HepG2 (cell line): ENCODE results near the gene CCL22. TPM values are rescaled to one million over a fixed set of nuclear protein-coding genes. Genes with fewer than 3 reads are reported as not detected.
"Not testable (repeated sequence)": the region's sequence is repeated elsewhere in the genome, so short reads cannot be mapped to it uniquely, and the experiment has no call there.

ENCODE experiments used
- ATAC-seq: fragments of 200-7000 bp; cut with Tn5 transposase; 3 replicates; pipeline ENCODE4 v1.9.1; 2020; ENCODE audit warnings: mild to moderate bottlenecking, moderate library complexity
- BruUV-seq: library from RNA; stranded (reverse); fragments of 400-500 nt; replicated peaks from 2 replicates; lab custom pipeline; 2021; lab: Mats Ljungman, UMichigan
- CTCF ChIA-PET: fragments of 300-600 bp; formaldehyde crosslinking; extraction: SDS; loops from one replicate; lab custom pipeline; 2021; ENCODE audit warnings: low total read pairs, inconsistent platforms, low intra/inter-chr PET ratio; lab: Yijun Ruan, JAX
- POLR2A ChIA-PET: fragments of 350-600 bp; sonication (Branson Sonifier 250); formaldehyde crosslinking; loops from one replicate; lab custom pipeline; 2020; ENCODE audit warnings: antibody characterized with exemption, inconsistent platforms; lab: Yijun Ruan, JAX
- DNase-seq: peaks from one replicate; pipeline ENCODE4 v3.0.0-alpha.2; 2015; ENCODE audit warnings: low spot score
- FAIRE-seq: peaks from 3 replicates; lab custom pipeline; 2011; peaks lifted over from hg19 to GRCh38; lab: Jason Lieb, UNC
- H2AFZ ChIP-seq: one replicate; pipeline ENCODE4 v1.6.1; 2011; ENCODE audit warnings: low read length, inconsistent platforms
- H3K27ac ChIP-seq: fragments of 300-600 bp; 3 replicates; pipeline ENCODE4 v1.8.0; 2011; ENCODE audit warnings: mixed run types, mild to moderate bottlenecking, mixed read lengths, low read length, inconsistent platforms; ENCODE audit not compliant: insufficient read depth; ENCODE audit errors: extremely low read length
- H3K27me3 ChIP-seq, 2 experiments: fragments of 200-600 bp in 1 of 2; 2 replicates in 1 of 2; 3 replicates in 1 of 2; pipeline versions ENCODE4 v1.6.0 to v1.8.0; 2011; ENCODE audit warnings: low read length in 2 of 2, mild to moderate bottlenecking in 2 of 2, moderate library complexity in 2 of 2, inconsistent platforms in 1 of 2; ENCODE audit not compliant: insufficient read depth in 2 of 2, control insufficient read depth in 1 of 2
- H3K36me3 ChIP-seq, 2 experiments: fragments of 200-600 bp in 1 of 2; replicated peaks in 1 of 2; 2 replicates in 1 of 2; 3 replicates in 1 of 2; pipeline versions ENCODE4 v1.5.1 to v1.8.0; 2011; ENCODE audit warnings: low read length in 2 of 2, inconsistent platforms in 1 of 2; ENCODE audit not compliant: insufficient read depth in 2 of 2, control insufficient read depth in 1 of 2
- H3K4me1 ChIP-seq: 2 replicates; pipeline ENCODE4 v1.5.1; 2012; ENCODE audit warnings: low read length, inconsistent platforms; ENCODE audit not compliant: insufficient read depth
- H3K4me2 ChIP-seq: 2 replicates; pipeline ENCODE4 v1.6.0; 2011; ENCODE audit warnings: low read depth, low read length, inconsistent platforms
- H3K4me3 ChIP-seq, 3 experiments: fragments of 200-600 bp in 1 of 3; sonication (generic), shearing (Covaris generic) in 1 of 3; replicated peaks in 1 of 3; 2 replicates each; pipeline ENCODE4 v1.5.1; 2011 to 2016; ENCODE audit warnings: low read length in 3 of 3, inconsistent platforms in 2 of 3, low read depth in 2 of 3, mild to moderate bottlenecking in 2 of 3, control low read depth in 1 of 3, mixed read lengths in 1 of 3; ENCODE audit not compliant: insufficient read depth in 1 of 3
- H3K79me2 ChIP-seq: one replicate; pipeline ENCODE4 v1.6.1; 2011; ENCODE audit warnings: low read length, inconsistent platforms; ENCODE audit not compliant: insufficient read depth
- H3K9ac ChIP-seq: 2 replicates; pipeline ENCODE4 v1.6.0; 2011; ENCODE audit warnings: mild to moderate bottlenecking, low read depth, low read length, inconsistent platforms; ENCODE audit not compliant: insufficient read depth
- H3K9me3 ChIP-seq: 2 replicates; pipeline ENCODE4 v1.5.1; 2012; ENCODE audit warnings: mild to moderate bottlenecking, low read length
- H4K20me1 ChIP-seq: 2 replicates; pipeline ENCODE4 v1.6.0; 2011; ENCODE audit warnings: inconsistent platforms, mild to moderate bottlenecking, low read length, moderate library complexity; ENCODE audit not compliant: insufficient read depth
- AGO2 ChIP-seq: fragments of 200-400 bp; formaldehyde crosslinking; optimal IDR thresholded peaks from 2 replicates; pipeline ENCODE3; 2017; ENCODE audit warnings: mild to moderate bottlenecking, low read depth, low read length, moderate library complexity
- RBFOX2 ChIP-seq: fragments of 200-400 bp; formaldehyde crosslinking; IDR thresholded peaks from 2 replicates; pipeline ENCODE4 v1.6.1; 2017; ENCODE audit warnings: low read depth, mild to moderate bottlenecking, low read length
- ZNF460 ChIP-seq: sonication (generic); formaldehyde crosslinking; IDR thresholded peaks from 2 replicates; pipeline ENCODE4 v1.5.1; 2020; ENCODE audit warnings: missing genetic modification reagents, mild to moderate bottlenecking, borderline replicate concordance
- ZNF605 ChIP-seq: sonication (generic); formaldehyde crosslinking; IDR thresholded peaks from 2 replicates; pipeline ENCODE4 v1.8.0; 2022; ENCODE audit warnings: mild to moderate bottlenecking, missing genetic modification reagents
- WGBS: methylation state at CpG from one replicate; pipeline ENCODE4 v1.1.6; 2017; ENCODE audit warnings: low lambda C conversion rate; 5-methylcytosine and 5-hydroxymethylcytosine counted together
- in situ Hi-C: cut with HindIII; loops from 2 replicates; pipeline ENCODE4 v1.10.0; 2017; ENCODE audit warnings: low pct_unique_long_range_greater_than_20kb; ENCODE audit not compliant: extremely low pct_ligation_motif_present
- intact Hi-C: fragments of 100-400 bp; cut with micrococcal nuclease; formaldehyde crosslinking; loops from one replicate; pipeline ENCODE4 v1.10.0; 2022; ENCODE audit not compliant: unreplicated experiment
- polyA plus RNA-seq, 8 experiments: library from polyadenylated mRNA; depleted of rRNA in 3 of 8; stranded (reverse) in 7 of 8; unstranded in 1 of 8; fragments of >200 nt; fragmentation: Illumina TruSeq in 4 of 8; extraction: Trizol in 4 of 8; gene quantifications; 2 replicates each; pipeline versions ENCODE4 v1.2.1 to v1.2.3, GENCODE V29; 2011 to 2016; ENCODE audit warnings: low read depth in 4 of 8, missing spikeins in 1 of 8, mixed read lengths in 1 of 8; ENCODE audit not compliant: insufficient read depth in 1 of 8
- total RNA-seq, 5 experiments: library from RNA; depleted of rRNA; stranded (reverse); fragments of >200 nt; fragmentation: Illumina TruSeq; extraction: Trizol; gene quantifications; 2 replicates each; pipeline ENCODE4 v1.2.3, GENCODE V29; 2016; ENCODE audit warnings: low read depth in 1 of 5
- TF ChIP-seq, protein P1 (sequence below), 2 experiments: sonication (generic) in 1 of 2; formaldehyde crosslinking in 1 of 2; IDR thresholded peaks; 2 replicates each; pipeline versions ENCODE4 v1.4.0 to v1.6.1; 2018 to 2020; ENCODE audit warnings: missing genetic modification reagents in 2 of 2, borderline replicate concordance in 1 of 2, low read depth in 1 of 2, mild to moderate bottlenecking in 1 of 2, missing biosample characterization in 1 of 2

The CCL22 gene
- total and polyA plus RNA-seq, 2 of the 13 experiments (the other 11 are each of a cell fraction or from before 2014, with no cell fraction given) = not detected

DNA sequence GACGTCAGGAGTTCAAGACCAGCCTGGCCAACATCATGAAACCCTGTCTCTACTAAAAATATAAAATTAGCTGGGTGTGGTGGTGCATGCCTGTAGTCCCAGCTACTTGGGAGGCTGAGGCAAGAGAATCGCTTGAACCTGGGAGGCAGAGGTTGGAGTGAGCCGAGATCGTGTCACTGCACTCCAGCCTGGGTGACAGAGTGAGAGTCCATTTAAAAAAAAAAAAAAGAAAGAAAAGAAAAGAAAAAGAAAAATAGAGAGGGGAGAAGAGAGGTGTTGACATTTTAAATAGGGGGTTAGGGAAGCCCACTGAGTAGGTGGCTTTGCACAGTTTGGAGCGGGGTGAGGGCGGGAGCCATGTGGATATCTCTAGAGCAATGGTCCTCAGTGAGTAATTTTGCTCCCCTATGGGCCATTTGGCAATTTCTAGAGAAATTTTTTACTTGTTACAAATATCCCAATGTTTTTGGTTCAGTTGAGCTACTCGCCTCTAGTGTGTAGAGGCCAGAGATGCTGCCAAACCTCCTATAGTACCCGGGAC, 16.4 kb downstream of the CCL22 start:
- CTCF ChIA-PET, intact Hi-C loops, H4K20me1 ChIP-seq, H3K27me3 ChIP-seq, H3K9ac ChIP-seq, H3K4me3 ChIP-seq, H2AFZ ChIP-seq, DNase-seq, BruUV-seq, ATAC-seq, FAIRE-seq, H3K9me3 ChIP-seq: not testable (repeated sequence)
- Histone ChIP-seq H3K27ac (peak overlapping the region; percentile 99), H3K79me2 (peaks cover 55% of the 10 kb centered on the region), H3K4me1 (peaks cover 78% of the 10 kb centered on the region), H3K36me3 (peaks cover 11 to 25% of the 10 kb centered on the region in 2 experiments), H3K4me2 (peak overlapping the region; percentile 98)
- TF ChIP-seq AGO2 (peak; percentile 20), RBFOX2 (peak; percentile 42; the same call in 1 of the 2 replicates), ZNF460 (CRISPR knock-in tag) (peak; percentile 38; the same call in 1 of the 2 replicates), ZNF605 (0 out of 2 replicates have a peak, but pooled peaks have one; percentile 52)
- TF ChIP-seq, protein P1, sequence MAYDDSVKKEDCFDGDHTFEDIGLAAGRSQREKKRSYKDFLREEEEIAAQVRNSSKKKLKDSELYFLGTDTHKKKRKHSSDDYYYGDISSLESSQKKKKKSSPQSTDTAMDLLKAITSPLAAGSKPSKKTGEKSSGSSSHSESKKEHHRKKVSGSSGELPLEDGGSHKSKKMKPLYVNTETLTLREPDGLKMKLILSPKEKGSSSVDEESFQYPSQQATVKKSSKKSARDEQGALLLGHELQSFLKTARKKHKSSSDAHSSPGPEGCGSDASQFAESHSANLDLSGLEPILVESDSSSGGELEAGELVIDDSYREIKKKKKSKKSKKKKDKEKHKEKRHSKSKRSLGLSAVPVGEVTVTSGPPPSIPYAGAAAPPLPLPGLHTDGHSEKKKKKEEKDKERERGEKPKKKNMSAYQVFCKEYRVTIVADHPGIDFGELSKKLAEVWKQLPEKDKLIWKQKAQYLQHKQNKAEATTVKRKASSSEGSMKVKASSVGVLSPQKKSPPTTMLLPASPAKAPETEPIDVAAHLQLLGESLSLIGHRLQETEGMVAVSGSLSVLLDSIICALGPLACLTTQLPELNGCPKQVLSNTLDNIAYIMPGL (CRISPR knock-in tag; IDR thresholded peaks at IDR 0.05; ENCODE audit: borderline replicate concordance in 1 of 2, low read depth in 1 of 2) = 0 out of 4 replicates have a peak, but pooled peaks of 1 of the 2 experiments have one; percentile 1
- in situ Hi-C loops = loop anchor here (5.0 kb wide), 1 partner anchor 73 kb away; no protein-coding TSS in a partner anchor
- POLR2A ChIA-PET = interaction anchor here (3.2 to 7.7 kb wide), 2 partner anchors 43 to 72 kb away, joined by 39 to 303 read pairs; no protein-coding TSS in a partner anchor
- 93% methylated on average over 8 of the region's 8 CpGs for WGBS
